Activated T-helper 2 cell treated with anti-CD3 and anti-CD28 coated beads, Interferon-gamma antibody, Interleukin-2, Interleukin-4, amounts not matched to agents 10 μg/mL and 5 μg/mL and 100 μg/mL, durations not matched to agents 14 hours and 24 hours and 36 hours (primary cell): ENCODE measurements around the gene HIRIP3. TPM values are rescaled to one million over a fixed set of nuclear protein-coding genes. Genes with fewer than 3 reads are reported as not detected.

ENCODE experiments used
- DNase-seq: peaks from one replicate; pipeline ENCODE4 v3.0.0; 2021; ENCODE audit warnings: low spot score
- H3K27ac Mint-ChIP-seq: one replicate; pipeline ENCODE4 v1.8.0; 2021; ENCODE audit warnings: mixed read lengths
- H3K27me3 Mint-ChIP-seq: one replicate; pipeline ENCODE4 v1.8.0; 2021; ENCODE audit warnings: low read depth, mixed read lengths
- H3K36me3 Mint-ChIP-seq: one replicate; pipeline ENCODE4 v1.8.0; 2021; ENCODE audit warnings: low read depth, mixed read lengths
- H3K4me1 Mint-ChIP-seq: one replicate; pipeline ENCODE4 v1.8.0; 2021; ENCODE audit warnings: low read depth, mixed read lengths
- H3K4me3 Mint-ChIP-seq: one replicate; pipeline ENCODE4 v1.8.0; 2021; ENCODE audit warnings: low read depth, mild to moderate bottlenecking, moderate library complexity, mixed read lengths
- H3K9me3 Mint-ChIP-seq: one replicate; pipeline ENCODE4 v1.8.0; 2021; ENCODE audit warnings: mixed read lengths
- intact Hi-C: fragments of 100-400 bp; cut with micrococcal nuclease; formaldehyde crosslinking; loops from one replicate; pipeline ENCODE4 v1.15.1; 2023
- total RNA-seq: library from RNA; stranded (reverse); gene quantifications from 2 replicates; pipeline ENCODE4 v1.2.3, GENCODE V29; 2022

Gene HIRIP3
- total RNA-seq, 1 donor from 2014 or later: 40.7 TPM

DNA sequence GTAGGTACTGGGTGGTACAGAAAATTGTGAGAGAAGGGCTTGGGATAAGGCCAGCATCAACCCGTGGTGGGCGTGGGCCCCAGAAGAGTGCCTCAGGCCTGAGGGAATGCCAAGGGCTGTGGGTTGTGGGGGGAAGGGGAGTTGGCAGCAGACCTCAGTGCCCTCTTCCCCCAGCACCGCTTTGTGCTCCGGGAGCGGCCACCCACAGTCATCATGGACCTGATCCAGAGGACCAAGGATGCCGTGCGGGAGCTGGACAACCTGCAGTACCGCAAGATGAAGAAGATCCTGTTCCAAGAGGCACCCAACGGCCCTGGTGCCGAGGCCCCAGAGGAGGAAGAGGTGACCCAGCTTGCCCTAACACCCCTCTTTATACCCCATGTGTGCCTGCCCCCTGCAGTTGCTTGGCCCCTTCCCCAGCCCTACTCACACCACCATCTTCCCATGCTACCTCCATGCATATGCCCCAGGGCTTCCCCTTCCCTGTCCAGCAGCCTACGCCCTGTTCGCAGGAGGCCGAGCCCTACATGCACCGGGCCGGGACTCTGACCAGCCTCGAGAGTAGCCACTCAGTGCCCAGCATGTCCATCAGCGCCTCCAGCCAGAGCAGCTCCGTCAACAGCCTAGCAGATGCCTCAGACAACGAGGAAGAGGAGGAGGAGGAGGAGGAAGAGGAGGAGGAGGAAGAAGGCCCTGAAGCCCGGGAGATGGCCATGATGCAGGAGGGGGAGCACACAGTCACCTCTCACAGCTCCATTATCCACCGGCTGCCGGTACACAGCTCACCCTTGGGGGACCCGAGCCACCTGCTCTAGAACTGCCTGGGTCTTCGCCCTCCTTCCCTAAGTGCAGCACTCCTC, 12.6 kb downstream of the HIRIP3 start:
- H3K4me3 Mint-ChIP-seq: no peak overlapping the region
- no peak for DNase-seq
- H3K9me3 Mint-ChIP-seq: no peaks in the 10 kb centered on the region
- H3K27me3 Mint-ChIP-seq: no peaks in the 10 kb centered on the region
- peaks cover 2% of the 10 kb centered on the region for H3K4me1 Mint-ChIP-seq
- peaks cover 78% of the 10 kb centered on the region for H3K36me3 Mint-ChIP-seq
- H3K27ac Mint-ChIP-seq: no peak overlapping the region
- intact Hi-C loops: no loop called here

DNA sequence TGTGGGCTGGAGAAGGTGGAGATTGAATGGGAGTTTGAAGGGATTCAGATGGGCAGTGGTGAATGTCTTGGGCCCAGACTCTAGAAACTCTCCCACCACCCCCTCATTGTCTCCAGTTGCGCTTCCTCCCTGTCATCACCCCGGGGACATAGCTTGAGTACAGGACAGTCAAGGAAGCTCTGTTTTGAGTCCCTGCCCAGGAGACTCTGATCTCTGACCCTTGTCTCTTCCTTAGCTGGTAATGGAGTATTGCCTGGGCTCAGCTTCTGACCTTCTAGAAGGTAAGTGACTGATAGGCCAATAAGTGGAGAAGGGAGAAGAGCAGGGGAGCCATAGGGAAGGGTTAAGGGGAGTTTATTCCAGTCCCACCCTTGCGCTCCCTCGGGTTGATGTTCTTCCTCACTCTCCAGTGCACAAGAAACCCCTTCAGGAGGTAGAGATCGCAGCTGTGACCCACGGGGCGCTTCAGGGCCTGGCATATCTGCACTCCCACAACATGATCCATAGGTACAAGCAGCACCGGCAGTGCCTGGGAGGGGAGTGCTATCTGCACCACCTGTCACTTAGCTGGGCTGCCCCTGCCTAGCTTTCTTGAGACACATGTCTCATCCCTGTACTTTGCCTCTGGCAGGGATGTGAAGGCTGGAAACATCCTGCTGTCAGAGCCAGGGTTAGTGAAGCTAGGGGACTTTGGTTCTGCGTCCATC, 16.7 kb downstream of the HIRIP3 start:
- Mint-ChIP-seq H3K27ac (no peak overlapping the region), H3K4me3 (no peak overlapping the region), H3K4me1 (peaks cover 27% of the 10 kb centered on the region), H3K27me3 (no peaks in the 10 kb centered on the region), H3K9me3 (no peaks in the 10 kb centered on the region), H3K36me3 (peaks cover 58% of the 10 kb centered on the region)
- intact Hi-C loops: no loop called here
- no peak for DNase-seq

DNA sequence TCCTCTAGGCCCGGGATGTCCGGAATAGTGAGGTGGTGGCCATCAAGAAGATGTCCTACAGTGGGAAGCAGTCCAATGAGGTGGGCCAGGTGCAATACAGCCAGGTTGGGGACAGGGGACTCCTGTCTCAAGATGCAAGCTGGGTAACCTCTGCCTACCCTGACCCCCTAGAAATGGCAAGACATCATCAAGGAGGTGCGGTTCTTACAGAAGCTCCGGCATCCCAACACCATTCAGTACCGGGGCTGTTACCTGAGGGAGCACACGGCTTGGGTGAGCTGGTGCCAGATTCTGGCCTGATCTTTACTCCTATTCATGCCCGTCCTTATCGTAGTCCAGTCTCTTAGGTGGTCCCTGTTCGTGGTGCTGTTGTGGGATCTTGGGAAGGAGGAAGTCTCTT, 17.3 kb downstream of the HIRIP3 start:
- no peak for DNase-seq
- intact Hi-C loops: no loop called here
- H3K27me3 Mint-ChIP-seq: no peaks in the 10 kb centered on the region
- H3K4me3 Mint-ChIP-seq: no peak overlapping the region
- H3K4me1 Mint-ChIP-seq: peaks cover 31% of the 10 kb centered on the region
- H3K36me3 Mint-ChIP-seq: peaks cover 55% of the 10 kb centered on the region
- peaks cover 3% of the 10 kb centered on the region for H3K9me3 Mint-ChIP-seq
- no peak overlapping the region for H3K27ac Mint-ChIP-seq

DNA sequence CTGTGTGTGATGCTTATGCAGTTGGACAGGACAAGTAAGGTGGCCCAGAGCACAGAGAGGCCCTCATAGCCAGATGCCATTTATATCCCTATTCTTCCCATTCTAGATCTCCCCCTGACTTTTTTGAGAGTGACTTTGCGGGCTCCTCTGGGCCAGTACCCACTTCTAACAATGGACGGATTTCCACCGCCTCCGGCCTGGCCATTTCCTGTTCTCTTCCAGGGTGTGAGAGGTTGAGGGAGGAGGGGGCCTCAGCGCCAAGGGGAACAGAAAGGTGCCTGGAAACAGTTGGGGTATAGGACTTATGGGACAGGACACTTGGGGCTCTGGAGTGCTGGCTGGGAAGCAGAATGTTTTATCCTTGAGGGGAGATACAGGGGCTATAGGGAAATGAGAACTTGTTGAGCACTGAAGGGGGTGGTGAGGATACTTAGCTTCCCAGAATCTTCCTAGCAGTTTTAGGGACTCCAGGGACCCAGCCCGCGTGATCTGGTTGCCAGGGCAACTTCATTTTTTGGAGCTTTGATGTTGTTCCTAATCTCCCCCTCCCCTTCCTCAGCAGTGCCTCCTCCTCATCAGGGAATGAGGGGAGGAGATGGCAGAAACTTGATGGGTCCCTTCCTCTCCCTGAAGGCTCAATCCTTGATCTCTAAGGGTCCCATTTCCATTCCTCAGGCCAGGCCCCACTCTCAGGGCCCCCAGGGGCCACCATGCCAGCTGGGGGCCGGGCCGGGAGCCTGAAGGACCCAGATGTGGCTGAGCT, 18.2 kb downstream of the HIRIP3 start:
- H3K4me3 Mint-ChIP-seq: no peak overlapping the region
- intact Hi-C loops: no loop called here
- no peaks in the 10 kb centered on the region for H3K27me3 Mint-ChIP-seq
- peaks cover 5% of the 10 kb centered on the region for H3K9me3 Mint-ChIP-seq
- peak overlapping the region; percentile 34 for H3K27ac Mint-ChIP-seq
- peaks cover 55% of the 10 kb centered on the region for H3K36me3 Mint-ChIP-seq
- H3K4me1 Mint-ChIP-seq: peaks cover 32% of the 10 kb centered on the region
- no peak for DNase-seq

DNA sequence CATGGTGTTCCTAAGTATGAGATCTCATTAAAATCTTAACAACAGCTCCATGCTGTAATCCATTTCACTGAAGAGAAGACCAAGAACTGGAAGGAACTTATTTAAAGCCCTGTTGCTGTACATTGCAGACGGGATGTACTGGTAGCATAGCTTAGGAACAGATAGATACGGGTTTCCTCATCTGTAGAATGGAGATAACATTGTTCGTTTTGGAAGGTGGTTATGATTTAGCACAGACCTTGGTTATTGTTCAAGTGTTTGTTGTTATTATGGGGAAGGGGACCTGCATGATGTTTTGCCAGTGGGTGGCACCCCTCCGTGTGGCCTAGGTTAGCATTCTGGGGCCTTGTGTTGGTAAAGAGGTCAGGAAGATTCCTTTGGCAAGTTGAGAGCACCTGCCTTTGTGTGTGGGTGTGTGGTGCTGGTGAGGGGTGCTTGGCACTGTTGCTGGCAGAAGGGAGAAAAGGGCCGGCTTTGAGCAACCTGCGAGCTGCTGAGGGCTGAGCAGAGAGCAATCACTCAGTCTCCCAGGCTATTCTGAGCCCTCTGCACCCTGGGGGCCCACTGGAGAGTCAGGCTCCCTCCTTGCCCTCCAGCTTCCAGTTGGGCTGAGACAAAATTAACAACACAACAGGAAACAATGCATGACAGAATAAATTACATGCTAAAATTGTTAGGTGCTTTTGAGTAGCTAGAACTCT, 19.5 kb downstream of the HIRIP3 start:
- peaks cover 32% of the 10 kb centered on the region for H3K4me1 Mint-ChIP-seq
- no peak for DNase-seq
- H3K4me3 Mint-ChIP-seq: peak overlapping the region; percentile 93
- no peaks in the 10 kb centered on the region for H3K27me3 Mint-ChIP-seq
- H3K27ac Mint-ChIP-seq: peak overlapping the region; percentile 62
- peaks cover 53% of the 10 kb centered on the region for H3K36me3 Mint-ChIP-seq
- H3K9me3 Mint-ChIP-seq: peaks cover 5% of the 10 kb centered on the region
- intact Hi-C loops: no loop called here

DNA sequence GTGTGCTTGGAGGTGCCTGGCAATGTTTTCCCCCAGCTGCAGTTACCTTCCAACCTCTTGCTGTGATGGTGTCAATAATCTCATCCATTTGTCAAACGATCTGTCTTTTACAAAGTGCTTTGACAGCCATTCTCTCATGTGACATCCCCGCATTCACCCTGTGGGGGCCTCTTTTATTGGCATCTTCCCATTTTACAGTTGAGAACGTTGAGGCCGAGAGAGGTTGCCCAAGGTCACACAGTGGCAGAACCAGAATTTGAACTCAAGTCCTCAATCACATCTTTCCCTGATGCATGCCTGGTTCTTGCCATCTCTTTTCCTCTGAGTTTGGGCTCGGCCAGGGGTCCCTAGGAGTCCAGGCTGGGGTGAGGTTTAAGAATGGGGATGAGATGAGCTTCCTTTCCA, 20.3 kb downstream of the HIRIP3 start:
- H3K27me3 Mint-ChIP-seq: no peaks in the 10 kb centered on the region
- H3K36me3 Mint-ChIP-seq: peaks cover 47% of the 10 kb centered on the region
- H3K4me1 Mint-ChIP-seq: peaks cover 32% of the 10 kb centered on the region
- peak overlapping the region; percentile 73 for H3K27ac Mint-ChIP-seq
- intact Hi-C loops: no loop called here
- no peak for DNase-seq
- H3K9me3 Mint-ChIP-seq: peaks cover 5% of the 10 kb centered on the region
- peak overlapping the region; percentile 93 for H3K4me3 Mint-ChIP-seq

DNA sequence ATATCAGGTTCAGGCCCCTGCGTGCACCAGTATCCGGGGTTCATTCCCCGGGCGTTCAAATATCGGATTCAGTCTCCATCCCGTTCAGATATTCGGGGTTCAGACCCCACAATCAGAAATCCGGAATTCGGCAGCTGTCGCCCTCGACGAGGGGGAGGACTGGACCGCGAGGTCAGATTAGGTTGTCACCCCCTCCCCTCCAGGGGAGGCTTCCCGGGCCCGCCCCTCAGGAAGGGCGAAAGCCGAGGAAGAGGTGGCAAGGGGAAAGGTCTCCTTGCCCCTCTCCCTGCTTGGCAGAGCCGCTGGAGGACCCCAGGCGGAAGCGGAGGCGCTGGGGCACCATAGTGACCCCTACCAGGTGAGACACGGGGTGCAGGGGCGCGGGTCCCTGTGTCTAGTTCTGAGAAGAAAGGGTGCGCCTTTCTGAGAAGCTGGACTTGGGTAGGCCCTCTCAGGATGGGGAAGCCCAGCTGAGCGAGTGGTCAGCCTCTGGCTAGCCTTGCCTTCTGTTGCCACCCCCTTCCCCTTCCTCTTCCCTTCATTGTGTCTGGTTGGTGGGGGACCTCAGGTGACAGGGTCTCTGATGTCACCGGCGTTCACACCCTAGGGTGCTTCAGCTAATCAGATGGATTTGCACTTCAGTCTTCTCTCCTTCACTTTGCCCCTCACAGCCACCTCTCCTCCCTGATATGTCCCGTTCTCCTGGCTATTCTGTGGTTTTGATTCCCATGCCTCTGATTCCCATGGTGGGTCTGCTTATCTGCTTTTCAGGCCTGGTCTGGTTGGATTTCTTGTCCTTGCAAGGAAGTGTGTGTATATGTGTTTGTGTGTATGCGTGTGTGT, 20.9 kb downstream of the HIRIP3 start:
- Mint-ChIP-seq H3K4me3 (peak overlapping the region; percentile 93), H3K36me3 (peaks cover 45% of the 10 kb centered on the region), H3K9me3 (peaks cover 5% of the 10 kb centered on the region), H3K27me3 (no peaks in the 10 kb centered on the region), H3K27ac (peak overlapping the region; percentile 73), H3K4me1 (peaks cover 32% of the 10 kb centered on the region)
- DNase-seq: no peak
- intact Hi-C loops: no loop called here

DNA sequence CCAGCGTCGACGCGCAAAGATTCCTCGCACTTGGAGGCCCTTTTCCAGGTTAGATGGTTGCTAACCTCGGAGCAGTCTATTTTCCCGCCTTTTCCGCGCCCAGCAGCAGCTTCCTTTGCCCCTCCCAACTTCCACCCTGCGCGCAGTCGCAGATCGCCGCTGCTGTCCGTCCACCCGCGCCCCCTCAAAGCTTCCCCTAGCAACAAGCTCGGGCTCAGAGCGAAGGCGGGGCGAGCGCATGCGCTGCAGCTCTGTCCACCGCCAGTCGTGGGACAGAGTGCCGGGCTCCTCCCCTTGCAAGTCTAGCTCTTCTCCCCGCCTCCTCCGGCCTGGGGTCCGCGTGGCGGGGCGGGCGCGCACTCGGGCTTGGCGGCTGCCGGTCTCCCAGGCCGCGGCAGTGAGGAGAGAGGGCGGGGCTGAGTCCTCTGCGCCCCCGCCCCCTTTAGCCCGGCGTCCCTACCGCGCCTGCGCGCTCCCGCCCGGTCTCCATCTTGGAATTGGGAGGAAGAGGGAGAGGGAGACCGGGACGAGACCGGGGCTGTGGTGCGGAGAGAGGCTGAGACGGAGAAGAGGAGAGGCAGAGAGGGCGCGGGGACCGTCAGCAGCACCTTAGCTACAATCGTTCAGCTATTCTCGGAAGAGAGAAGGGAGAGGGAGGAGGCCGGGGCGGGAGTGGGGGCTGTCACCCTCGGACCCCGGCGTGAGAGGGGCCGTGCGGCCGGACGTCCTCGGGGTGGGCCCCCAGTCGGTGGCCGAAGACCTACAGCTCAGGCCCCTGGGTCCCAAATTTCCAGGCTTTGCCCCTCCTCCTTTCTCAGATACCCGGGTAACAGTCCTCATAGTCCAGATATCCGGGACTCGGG, 21.8 kb downstream of the HIRIP3 start, which contains the start of gene TAOK2:
Gene TAOK2 (plus strand): TSS at position 485 of the 863 bp plus-strand sequence. CDS start 3,905 bp downstream, outside the sequence.
- intact Hi-C loops: no loop called here

DNA sequence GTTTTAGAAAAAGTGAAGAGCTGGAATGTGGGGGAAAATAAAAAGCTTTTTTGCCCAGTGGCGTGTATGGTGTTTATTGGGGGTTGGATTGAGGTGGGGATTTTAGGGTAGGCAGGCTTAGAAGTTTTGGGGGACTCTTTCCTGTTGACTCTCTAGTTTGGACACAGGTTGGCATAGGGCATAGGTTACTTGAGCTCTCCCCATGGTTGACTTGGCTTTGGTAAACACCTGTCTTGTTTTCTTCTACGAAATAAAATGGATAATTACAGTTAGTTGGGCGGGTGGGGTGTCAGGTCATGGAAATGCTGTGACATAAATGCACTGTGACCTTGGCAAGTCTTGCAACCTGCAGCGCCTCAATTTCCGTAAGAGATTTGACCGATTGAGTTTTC, 22.4 kb downstream of the HIRIP3 start:
- H3K36me3 Mint-ChIP-seq: peaks cover 40% of the 10 kb centered on the region
- H3K4me3 Mint-ChIP-seq: no peak overlapping the region
- peaks cover 5% of the 10 kb centered on the region for H3K9me3 Mint-ChIP-seq
- no peak for DNase-seq
- no peaks in the 10 kb centered on the region for H3K27me3 Mint-ChIP-seq
- H3K4me1 Mint-ChIP-seq: peaks cover 30% of the 10 kb centered on the region
- intact Hi-C loops: no loop called here
- peak overlapping the region; percentile 40 for H3K27ac Mint-ChIP-seq

More for the DNA sequence above, 21.8 kb downstream of the HIRIP3 start, which contains the start of gene TAOK2:
- Mint-ChIP-seq H3K4me1 (peaks cover 32% of the 10 kb centered on the region), H3K27me3 (no peaks in the 10 kb centered on the region), H3K27ac (peak within 1 kb of the TSS; percentile 87), H3K36me3 (peaks cover 41% of the 10 kb centered on the region), H3K9me3 (peaks cover 5% of the 10 kb centered on the region), H3K4me3 (peak within 1 kb of the TSS; percentile 93)
- DNase-seq: peak; percentile 98

DNA sequence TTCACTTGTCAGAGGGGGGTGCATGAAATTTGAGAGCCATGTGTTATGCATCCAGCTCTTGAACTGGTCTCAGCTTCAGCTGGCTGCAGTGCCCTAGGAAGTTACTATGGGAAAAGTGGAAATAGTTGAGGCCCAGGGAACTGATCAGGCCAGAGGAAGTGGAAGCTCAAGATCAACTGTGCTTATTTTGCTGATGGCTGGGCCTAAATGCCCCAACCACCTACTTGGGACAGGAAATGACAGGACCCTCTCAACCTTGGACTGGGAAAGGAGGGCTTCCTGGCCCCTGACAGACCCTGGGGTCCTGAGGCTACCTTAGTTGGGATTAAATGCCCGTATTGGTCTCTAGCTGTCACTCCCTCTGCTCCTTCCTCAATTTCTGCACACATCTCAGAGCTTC, 22.9 kb downstream of the HIRIP3 start:
- peaks cover 30% of the 10 kb centered on the region for H3K4me1 Mint-ChIP-seq
- H3K27me3 Mint-ChIP-seq: no peaks in the 10 kb centered on the region
- DNase-seq: no peak
- intact Hi-C loops: no loop called here
- peaks cover 5% of the 10 kb centered on the region for H3K9me3 Mint-ChIP-seq
- no peak overlapping the region for H3K27ac Mint-ChIP-seq
- H3K4me3 Mint-ChIP-seq: no peak overlapping the region
- peaks cover 37% of the 10 kb centered on the region for H3K36me3 Mint-ChIP-seq

DNA sequence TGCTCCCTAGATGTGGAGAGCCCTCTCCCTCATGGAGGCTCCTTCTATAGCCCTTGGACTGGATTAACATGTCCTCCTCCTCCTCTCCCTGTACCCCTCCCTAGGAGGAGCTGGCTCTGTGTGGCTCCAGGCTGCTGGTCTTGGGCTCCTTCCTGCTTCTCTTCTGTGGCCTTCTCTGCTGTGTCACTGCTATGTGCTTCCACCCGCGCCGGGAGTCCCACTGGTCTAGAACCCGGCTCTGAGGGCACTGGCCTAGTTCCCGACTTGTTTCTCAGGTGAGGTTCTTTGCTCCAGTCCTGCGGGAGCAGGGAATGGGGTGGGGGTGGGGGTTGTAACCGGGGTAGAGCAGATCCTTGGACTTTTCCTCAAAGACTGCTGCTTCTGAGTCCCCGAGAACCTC, 24.1 kb downstream of the HIRIP3 start:
- H3K36me3 Mint-ChIP-seq: peaks cover 34% of the 10 kb centered on the region
- H3K9me3 Mint-ChIP-seq: peaks cover 5% of the 10 kb centered on the region
- H3K27ac Mint-ChIP-seq: no peak overlapping the region
- no peak overlapping the region for H3K4me3 Mint-ChIP-seq
- DNase-seq: no peak
- H3K27me3 Mint-ChIP-seq: no peaks in the 10 kb centered on the region
- peaks cover 21% of the 10 kb centered on the region for H3K4me1 Mint-ChIP-seq
- intact Hi-C loops: no loop called here
